Stomach (tissue), 4 donors: ENCODE results near the gene IMPDH2.

Source experiments
- EP300 ChIP-seq: sonication (generic); formaldehyde crosslinking; IDR thresholded peaks from one replicate; pipeline ENCODE4 v1.6.1; 2017; ENCODE audit warnings: antibody characterized with exemption
- POLR2A ChIP-seq, 4 donors: fragments of 450-650 bp; IDR thresholded peaks; one replicate each; pipeline ENCODE4 v1.6.1; 2016; ENCODE audit warnings: antibody characterized with exemption in 4 of 4, control low read depth in 2 of 4, mild to moderate bottlenecking in 1 of 4, moderate library complexity in 1 of 4
- POLR2AphosphoS5 ChIP-seq, 3 donors: sonication (generic); formaldehyde crosslinking; IDR thresholded peaks; one replicate each; pipeline ENCODE4 v1.6.1; 2016; ENCODE audit warnings: antibody characterized with exemption in 3 of 3
- TF ChIP-seq, protein P1 (sequence below), 7 experiments: fragments of 450-650 bp in 4 of 7; fragments of 200-600 bp in 3 of 7; sonication (generic) in 3 of 7; IDR thresholded peaks; one replicate each; pipeline ENCODE4 v1.5.1; 2016 to 2019; ENCODE audit warnings: antibody characterized with exemption in 7 of 7, control low read depth in 2 of 7, mild to moderate bottlenecking in 1 of 7

GRCh38 chr3:49023775-49024174 is 5.4 kb downstream of the IMPDH2 start:
- TF ChIP-seq, protein P1, sequence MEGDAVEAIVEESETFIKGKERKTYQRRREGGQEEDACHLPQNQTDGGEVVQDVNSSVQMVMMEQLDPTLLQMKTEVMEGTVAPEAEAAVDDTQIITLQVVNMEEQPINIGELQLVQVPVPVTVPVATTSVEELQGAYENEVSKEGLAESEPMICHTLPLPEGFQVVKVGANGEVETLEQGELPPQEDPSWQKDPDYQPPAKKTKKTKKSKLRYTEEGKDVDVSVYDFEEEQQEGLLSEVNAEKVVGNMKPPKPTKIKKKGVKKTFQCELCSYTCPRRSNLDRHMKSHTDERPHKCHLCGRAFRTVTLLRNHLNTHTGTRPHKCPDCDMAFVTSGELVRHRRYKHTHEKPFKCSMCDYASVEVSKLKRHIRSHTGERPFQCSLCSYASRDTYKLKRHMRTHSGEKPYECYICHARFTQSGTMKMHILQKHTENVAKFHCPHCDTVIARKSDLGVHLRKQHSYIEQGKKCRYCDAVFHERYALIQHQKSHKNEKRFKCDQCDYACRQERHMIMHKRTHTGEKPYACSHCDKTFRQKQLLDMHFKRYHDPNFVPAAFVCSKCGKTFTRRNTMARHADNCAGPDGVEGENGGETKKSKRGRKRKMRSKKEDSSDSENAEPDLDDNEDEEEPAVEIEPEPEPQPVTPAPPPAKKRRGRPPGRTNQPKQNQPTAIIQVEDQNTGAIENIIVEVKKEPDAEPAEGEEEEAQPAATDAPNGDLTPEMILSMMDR (IDR thresholded peaks at IDR 0.05): no peak
- no peak for TF ChIP-seq POLR2AphosphoS5 (IDR thresholded peaks at IDR 0.05)
- no peak for TF ChIP-seq POLR2A (IDR thresholded peaks at IDR 0.05)
- no peak for TF ChIP-seq EP300
